ENCODE measurements around the gene KBTBD12. TPM values are rescaled to one million over a fixed set of nuclear protein-coding genes. Genes with fewer than 3 reads are reported as not detected.

Gene KBTBD12
- total and polyA plus RNA-seq, 8 donors = 0.60 to 2.5 (median 1.3) TPM

DNA sequence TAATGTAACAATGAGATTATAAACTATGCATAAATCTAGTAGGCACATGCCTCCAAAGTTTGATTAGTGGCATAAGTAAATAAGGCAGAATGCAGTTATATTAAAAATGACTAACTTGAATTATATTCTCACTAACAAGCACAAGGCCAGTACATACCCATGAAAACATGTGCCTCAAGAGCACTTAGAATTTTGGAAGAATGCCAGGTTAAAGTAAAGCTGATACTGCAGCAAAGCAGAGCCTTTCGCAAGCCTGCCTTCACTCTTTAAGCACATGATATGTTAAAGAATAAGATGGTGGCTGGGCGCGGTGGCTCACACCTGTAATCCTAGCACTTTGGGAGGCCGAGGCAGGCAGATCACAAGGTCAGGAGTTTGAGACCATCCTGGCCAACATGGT is 49.0 kb downstream of the KBTBD12 start:
- no peak overlapping the region for H3K27ac ChIP-seq

DNA sequence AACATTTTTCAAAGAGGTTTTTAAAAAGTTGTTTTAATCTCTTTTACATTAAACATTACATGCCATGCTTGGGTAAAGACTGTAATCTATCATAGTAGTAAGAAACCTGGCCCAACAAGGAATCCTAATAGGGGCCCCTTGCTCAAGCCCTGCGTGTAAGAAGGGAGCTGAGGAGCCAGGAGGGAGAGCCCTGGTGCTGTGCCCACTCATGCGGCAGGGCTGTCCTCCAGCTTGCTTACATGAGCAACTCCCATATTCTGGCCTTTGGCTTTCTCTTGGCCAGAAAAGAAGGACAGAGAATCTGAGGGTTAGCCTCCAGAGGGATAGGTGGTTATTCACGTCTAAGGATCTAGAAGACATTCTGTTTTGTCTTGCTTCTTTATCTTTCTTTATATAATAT is 49.8 kb downstream of the KBTBD12 start:
- no peaks in the 10 kb centered on the region for H3K36me3 ChIP-seq
- TF ChIP-seq, protein P1, sequence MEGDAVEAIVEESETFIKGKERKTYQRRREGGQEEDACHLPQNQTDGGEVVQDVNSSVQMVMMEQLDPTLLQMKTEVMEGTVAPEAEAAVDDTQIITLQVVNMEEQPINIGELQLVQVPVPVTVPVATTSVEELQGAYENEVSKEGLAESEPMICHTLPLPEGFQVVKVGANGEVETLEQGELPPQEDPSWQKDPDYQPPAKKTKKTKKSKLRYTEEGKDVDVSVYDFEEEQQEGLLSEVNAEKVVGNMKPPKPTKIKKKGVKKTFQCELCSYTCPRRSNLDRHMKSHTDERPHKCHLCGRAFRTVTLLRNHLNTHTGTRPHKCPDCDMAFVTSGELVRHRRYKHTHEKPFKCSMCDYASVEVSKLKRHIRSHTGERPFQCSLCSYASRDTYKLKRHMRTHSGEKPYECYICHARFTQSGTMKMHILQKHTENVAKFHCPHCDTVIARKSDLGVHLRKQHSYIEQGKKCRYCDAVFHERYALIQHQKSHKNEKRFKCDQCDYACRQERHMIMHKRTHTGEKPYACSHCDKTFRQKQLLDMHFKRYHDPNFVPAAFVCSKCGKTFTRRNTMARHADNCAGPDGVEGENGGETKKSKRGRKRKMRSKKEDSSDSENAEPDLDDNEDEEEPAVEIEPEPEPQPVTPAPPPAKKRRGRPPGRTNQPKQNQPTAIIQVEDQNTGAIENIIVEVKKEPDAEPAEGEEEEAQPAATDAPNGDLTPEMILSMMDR (IDR thresholded peaks at IDR 0.05) = no peak
- H3K27me3 ChIP-seq = peaks cover 0 to 2% of the 10 kb centered on the region in 2 donors
- H3K9me3 ChIP-seq = no peaks in the 10 kb centered on the region
- no peak overlapping the region for H3K4me3 ChIP-seq
- no peak for ATAC-seq
- DNase-seq = no peak
- no peaks in the 10 kb centered on the region for H3K4me1 ChIP-seq
- intact Hi-C loops (cut with DNase I) = loop anchor here in 1 of 2 donors (10.0 kb wide), 1 partner anchor 390 kb away; no protein-coding TSS in a partner anchor
- H3K27ac ChIP-seq = no peak overlapping the region

More for the DNA sequence above, 49.0 kb downstream of the KBTBD12 start:
- DNase-seq (peak in 3 of 4 donors; percentile 39 to 89 (median 54)), ATAC-seq (peak; percentile 76)
- intact Hi-C loops (cut with DNase I) = loop anchor here in 1 of 2 donors (10.0 kb wide), 1 partner anchor 389 kb away; no protein-coding TSS in a partner anchor
- no peaks in the 10 kb centered on the region for H3K27me3 ChIP-seq
- H3K4me3 ChIP-seq = no peak overlapping the region
- H3K9me3 ChIP-seq = no peaks in the 10 kb centered on the region
- no peaks in the 10 kb centered on the region for H3K4me1 ChIP-seq
- TF ChIP-seq, protein P1 (IDR thresholded peaks at IDR 0.05) = no peak
- H3K36me3 ChIP-seq = no peaks in the 10 kb centered on the region

DNA sequence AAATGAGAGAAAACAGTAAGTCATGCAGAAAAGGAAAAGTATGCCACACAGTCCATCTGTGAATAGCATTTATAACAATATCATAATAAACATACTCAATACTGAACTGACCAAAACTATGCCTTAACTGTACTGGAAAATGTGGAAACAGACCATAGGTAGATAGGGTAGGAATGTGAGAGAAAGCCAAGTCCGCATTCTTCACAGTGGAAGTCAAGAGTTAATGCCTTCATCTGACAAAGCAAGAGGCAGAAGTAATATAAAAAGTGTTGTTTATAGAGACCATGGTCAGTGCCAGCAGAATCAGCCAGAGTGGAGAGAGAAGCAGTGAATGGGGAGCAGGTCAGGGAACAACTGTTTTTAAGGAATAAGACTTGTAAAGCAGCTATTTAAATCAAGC is 52.3 kb downstream of the KBTBD12 start:
- no peaks in the 10 kb centered on the region for H3K36me3 ChIP-seq
- ATAC-seq (no peak), DNase-seq (peak in 1 of 4 donors; percentile 42)
- intact Hi-C loops (cut with DNase I) = loop anchor here in 1 of 2 donors (10.0 kb wide), 1 partner anchor 393 kb away; no protein-coding TSS in a partner anchor
- no peak overlapping the region for H3K27ac ChIP-seq
- TF ChIP-seq, protein P1 (IDR thresholded peaks at IDR 0.05) = no peak
- H3K27me3 ChIP-seq = peaks cover 0 to 2% of the 10 kb centered on the region in 2 donors
- no peak overlapping the region for H3K4me3 ChIP-seq
- H3K9me3 ChIP-seq = no peaks in the 10 kb centered on the region
- no peaks in the 10 kb centered on the region for H3K4me1 ChIP-seq

DNA sequence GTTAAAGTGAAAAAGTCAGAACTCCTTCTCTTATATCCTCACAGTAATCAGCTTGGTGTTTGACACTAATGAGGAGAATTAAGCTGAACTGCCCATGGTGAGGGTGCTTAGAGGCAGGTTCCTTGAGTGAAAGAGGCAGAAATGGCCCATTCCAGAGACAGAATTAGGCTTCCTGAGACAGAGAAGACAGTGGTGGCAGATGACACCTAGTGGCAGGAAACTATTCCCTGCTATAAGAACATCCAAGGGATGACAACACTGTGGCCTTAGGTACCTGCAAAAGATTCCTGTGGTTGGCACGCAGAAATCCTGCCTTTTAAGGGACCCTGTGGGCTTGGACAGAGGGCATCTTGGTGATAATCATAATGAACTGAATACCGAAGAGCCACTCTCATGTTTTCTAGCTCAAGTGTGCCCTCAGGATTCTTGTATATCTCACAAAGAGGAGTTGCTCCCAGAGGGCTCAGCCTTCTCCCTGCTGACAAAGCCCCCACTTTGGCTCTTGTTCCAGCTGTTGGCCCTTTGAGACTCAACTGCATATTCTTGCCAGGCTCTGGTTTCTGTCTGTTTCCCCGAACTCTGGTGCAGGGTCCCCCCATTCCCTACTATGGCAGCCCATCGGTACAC is 56.0 kb downstream of the KBTBD12 start:
- TF ChIP-seq, protein P1 (IDR thresholded peaks at IDR 0.05) = peak; percentile 55 to 57
- no peak overlapping the region for H3K4me3 ChIP-seq
- no peaks in the 10 kb centered on the region for H3K36me3 ChIP-seq
- no peak overlapping the region for H3K27ac ChIP-seq
- peak in 2 of 4 donors; percentile 4 to 54 for DNase-seq
- H3K27me3 ChIP-seq = peaks cover 2 to 6% of the 10 kb centered on the region in 2 donors
- ATAC-seq = peak; percentile 82
- no peaks in the 10 kb centered on the region for H3K4me1 ChIP-seq
- H3K9me3 ChIP-seq = no peaks in the 10 kb centered on the region
- intact Hi-C loops (cut with DNase I) = loop anchor here in 1 of 2 donors (5.0 kb wide), 1 partner anchor 319 kb away; no protein-coding TSS in a partner anchor

DNA sequence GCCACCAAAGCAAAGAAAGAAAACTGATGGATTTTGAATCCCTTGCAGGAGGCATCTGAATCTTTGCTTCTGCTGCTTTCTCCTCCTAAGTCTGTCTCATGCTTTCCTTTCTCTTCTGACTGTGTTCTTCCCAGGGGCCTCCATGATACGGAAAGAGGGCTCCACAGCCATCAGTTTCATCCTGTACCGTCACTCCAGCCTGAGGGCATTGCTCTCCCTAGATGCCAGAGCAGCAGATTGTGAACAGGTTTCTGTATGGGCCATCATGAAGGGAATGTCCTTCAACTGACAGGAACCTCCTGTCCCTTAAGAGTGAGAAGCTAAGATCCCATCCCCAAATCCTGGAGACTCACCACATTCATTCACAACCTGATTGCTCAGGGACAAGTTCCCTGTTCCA is 59.2 kb downstream of the KBTBD12 start:
- Histone ChIP-seq H3K4me1 (no peaks in the 10 kb centered on the region), H3K27me3 (peaks cover under 1 to 6% of the 10 kb centered on the region in 2 donors), H3K9me3 (no peaks in the 10 kb centered on the region), H3K27ac (no peak overlapping the region), H3K36me3 (no peaks in the 10 kb centered on the region), H3K4me3 (no peak overlapping the region)
- DNase-seq (no peak), ATAC-seq (no peak)
- intact Hi-C loops (cut with DNase I) = loop anchor here in 1 of 2 donors (5.0 kb wide), 1 partner anchor 322 kb away; no protein-coding TSS in a partner anchor
- TF ChIP-seq, protein P1 (IDR thresholded peaks at IDR 0.05) = no peak
